ENCODE measurements around the gene CD96. TPM values are rescaled to one million over a fixed set of nuclear protein-coding genes. Genes with fewer than 3 reads are reported as not detected.
"Not testable (repeated sequence)": the region's sequence is repeated elsewhere in the genome, so short reads cannot be mapped to it uniquely, and the experiment has no call there.

The CD96 gene
- total and polyA plus RNA-seq, 2 donors = 2.1 to 7.6 TPM

DNA sequence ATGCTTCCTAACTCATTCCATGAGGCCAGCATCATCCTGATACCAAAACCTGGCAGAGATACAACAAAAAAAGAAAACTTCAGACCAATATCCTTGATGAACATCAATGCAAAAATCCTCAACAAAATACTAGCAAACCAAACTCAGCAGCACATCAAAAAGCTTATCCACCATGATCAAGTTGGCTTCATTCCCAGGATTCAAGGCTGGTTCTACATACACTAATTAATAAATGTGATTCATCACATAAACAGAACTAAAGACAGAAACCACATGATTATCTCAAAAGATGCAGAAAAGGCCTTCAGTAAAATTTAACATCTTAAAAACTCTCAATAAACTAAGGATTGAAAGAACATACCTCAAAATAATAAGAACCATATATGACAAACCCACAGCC is 88.6 kb downstream of the CD96 start:
- not testable (repeated sequence) for H3K27ac ChIP-seq (ENCODE audit: low read depth); H3K36me3 ChIP-seq (ENCODE audit: insufficient read depth); DNase-seq (ENCODE audit: extremely low spot score); H3K4me3 ChIP-seq (ENCODE audit: low read depth, low read length); H3K4me1 ChIP-seq (ENCODE audit: insufficient read depth)

DNA sequence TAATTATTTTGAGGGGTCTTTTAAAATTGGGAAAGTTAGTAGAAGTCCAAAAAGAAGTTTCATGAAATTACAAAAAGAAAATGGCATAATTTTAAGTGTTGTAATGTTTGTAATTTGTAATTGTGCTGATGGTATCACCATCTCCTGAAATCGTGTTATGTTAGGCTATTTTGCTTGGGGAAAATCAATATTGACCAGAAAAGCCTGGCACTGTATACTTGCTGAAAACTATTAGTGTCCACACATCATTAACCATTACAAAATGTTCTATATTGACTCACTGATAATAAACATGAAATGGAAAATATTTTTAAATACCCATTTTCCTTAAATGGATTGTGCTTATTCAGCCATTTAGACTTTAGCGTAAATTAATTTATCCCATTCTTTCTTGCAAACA is 93.4 kb downstream of the CD96 start:
- H3K36me3 ChIP-seq (ENCODE audit: insufficient read depth) = no peaks in the 10 kb centered on the region
- no peak overlapping the region for H3K4me3 ChIP-seq (ENCODE audit: low read depth, low read length)
- no peak for DNase-seq (ENCODE audit: extremely low spot score)
- 82% methylated on average over 2 of the region's 2 CpGs for WGBS
- H3K4me1 ChIP-seq (ENCODE audit: insufficient read depth) = no peaks in the 10 kb centered on the region
- no peak overlapping the region for H3K27ac ChIP-seq (ENCODE audit: low read depth)

GRCh38 chr3:111636366-111636885 is 94.4 kb downstream of the CD96 start:
- Histone ChIP-seq H3K4me3 (ENCODE audit: low read depth, low read length) (no peak overlapping the region), H3K27ac (ENCODE audit: low read depth) (no peak overlapping the region), H3K36me3 (ENCODE audit: insufficient read depth) (no peaks in the 10 kb centered on the region), H3K4me1 (ENCODE audit: insufficient read depth) (no peaks in the 10 kb centered on the region)
- no peak for DNase-seq (ENCODE audit: extremely low spot score)
- WGBS = 74% methylated on average over 4 of the region's 4 CpGs

GRCh38 chr3:111639316-111639715 is 97.3 kb downstream of the CD96 start:
- no peak for DNase-seq (ENCODE audit: extremely low spot score)
- whole genome bisulfite sequencing = 94% methylated on average over 4 of the region's 4 CpGs
- H3K27ac ChIP-seq (ENCODE audit: low read depth) = no peak overlapping the region
- H3K36me3 ChIP-seq (ENCODE audit: insufficient read depth) = peaks cover 1% of the 10 kb centered on the region
- H3K4me1 ChIP-seq (ENCODE audit: insufficient read depth) = no peaks in the 10 kb centered on the region
- H3K4me3 ChIP-seq (ENCODE audit: low read depth, low read length) = no peak overlapping the region

GRCh38 chr3:111648991-111649579 is 107.1 kb downstream of the CD96 start:
- DNase-seq (ENCODE audit: extremely low spot score) = no peak
- 24% methylated on average over 3 of the region's 3 CpGs for WGBS
- Histone ChIP-seq H3K4me1 (ENCODE audit: insufficient read depth) (no peaks in the 10 kb centered on the region), H3K27ac (ENCODE audit: low read depth) (no peak overlapping the region), H3K36me3 (ENCODE audit: insufficient read depth) (no peaks in the 10 kb centered on the region), H3K4me3 (ENCODE audit: low read depth, low read length) (no peak overlapping the region)

- Histone ChIP-seq H3K27ac (ENCODE audit: low read depth) (no peak overlapping the region), H3K4me3 (ENCODE audit: low read depth, low read length) (no peak overlapping the region), H3K4me1 (ENCODE audit: insufficient read depth) (no peaks in the 10 kb centered on the region), H3K36me3 (ENCODE audit: insufficient read depth) (no peaks in the 10 kb centered on the region)
- DNase-seq (ENCODE audit: extremely low spot score) = no peak
- WGBS = 65% methylated on average over 4 of the region's 4 CpGs
These were observed 108.6 kb downstream of the CD96 start for GRCh38 chr3:111650378-111651275.

DNA sequence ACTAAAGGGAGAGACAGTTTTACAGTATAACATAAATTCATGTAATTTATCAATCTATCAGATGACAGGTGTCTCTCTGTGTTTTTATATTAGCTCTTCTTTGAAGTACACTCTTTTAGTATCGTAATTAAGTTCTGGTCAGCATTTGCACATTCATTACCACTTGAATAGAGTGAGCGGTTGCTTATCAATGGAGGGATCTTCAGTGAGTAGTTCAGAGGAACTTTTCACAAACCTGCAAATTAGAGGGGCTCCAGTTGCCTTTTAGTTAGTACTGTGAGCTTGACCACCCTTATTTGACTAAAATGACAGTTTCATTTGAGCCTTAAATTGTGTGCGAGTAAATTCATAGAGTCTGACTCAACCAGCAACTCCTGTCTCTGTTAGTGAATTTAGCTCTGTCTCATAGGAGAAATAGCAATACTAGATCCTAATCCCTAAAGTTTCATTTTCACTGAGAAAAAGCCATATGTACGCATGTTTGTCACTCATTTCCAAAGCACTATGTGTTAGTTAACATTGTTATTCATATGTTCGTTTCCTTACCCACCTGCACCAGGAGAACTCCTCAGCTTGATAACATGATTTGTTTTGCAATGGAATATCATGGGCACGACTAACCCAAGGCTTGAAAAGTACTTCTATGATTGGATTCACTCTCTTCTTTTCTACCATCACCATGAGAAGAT is 110.6 kb downstream of the CD96 start:
- no peaks in the 10 kb centered on the region for H3K36me3 ChIP-seq (ENCODE audit: insufficient read depth)
- H3K4me3 ChIP-seq (ENCODE audit: low read depth, low read length) = no peak overlapping the region
- H3K27ac ChIP-seq (ENCODE audit: low read depth) = no peak overlapping the region
- 87% methylated on average over 6 of the region's 6 CpGs for WGBS
- H3K4me1 ChIP-seq (ENCODE audit: insufficient read depth) = no peaks in the 10 kb centered on the region
- DNase-seq (ENCODE audit: extremely low spot score) = no peak

- Histone ChIP-seq H3K27ac (ENCODE audit: low read depth) (no peak overlapping the region), H3K4me3 (ENCODE audit: low read depth, low read length) (no peak overlapping the region), H3K4me1 (ENCODE audit: insufficient read depth) (no peaks in the 10 kb centered on the region), H3K36me3 (ENCODE audit: insufficient read depth) (no peaks in the 10 kb centered on the region)
- DNase-seq (ENCODE audit: extremely low spot score) = no peak
- 96% methylated on average over 2 of the region's 2 CpGs for WGBS
These were observed 111.8 kb downstream of the CD96 start for GRCh38 chr3:111653766-111654165.

DNA sequence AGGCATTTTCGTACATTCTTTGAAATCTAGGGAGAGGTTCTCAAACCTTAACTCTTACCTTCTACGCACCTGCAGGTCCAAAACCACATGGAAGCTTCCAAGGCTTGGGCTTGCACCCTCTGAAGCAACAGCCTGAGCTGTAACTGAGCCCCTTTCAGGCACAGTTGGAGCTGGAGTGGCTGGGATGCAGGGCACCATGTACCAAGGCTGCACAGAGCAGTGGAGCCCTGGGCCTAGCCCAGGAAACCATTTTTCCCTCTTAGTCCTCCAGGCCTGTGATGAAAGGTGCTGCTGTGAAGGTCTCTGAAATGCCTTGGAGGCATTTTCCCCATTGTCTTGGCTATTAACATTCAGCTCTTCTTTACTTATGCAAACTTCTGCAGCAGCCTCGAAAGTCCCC is 120.0 kb downstream of the CD96 start:
- Histone ChIP-seq H3K4me3 (ENCODE audit: low read depth, low read length) (no peak overlapping the region), H3K4me1 (ENCODE audit: insufficient read depth) (no peaks in the 10 kb centered on the region), H3K36me3 (ENCODE audit: insufficient read depth) (no peaks in the 10 kb centered on the region), H3K27ac (ENCODE audit: low read depth) (no peak overlapping the region)
- DNase-seq (ENCODE audit: extremely low spot score) = no peak
- 96% methylated on average over 3 of the region's 3 CpGs for WGBS

DNA sequence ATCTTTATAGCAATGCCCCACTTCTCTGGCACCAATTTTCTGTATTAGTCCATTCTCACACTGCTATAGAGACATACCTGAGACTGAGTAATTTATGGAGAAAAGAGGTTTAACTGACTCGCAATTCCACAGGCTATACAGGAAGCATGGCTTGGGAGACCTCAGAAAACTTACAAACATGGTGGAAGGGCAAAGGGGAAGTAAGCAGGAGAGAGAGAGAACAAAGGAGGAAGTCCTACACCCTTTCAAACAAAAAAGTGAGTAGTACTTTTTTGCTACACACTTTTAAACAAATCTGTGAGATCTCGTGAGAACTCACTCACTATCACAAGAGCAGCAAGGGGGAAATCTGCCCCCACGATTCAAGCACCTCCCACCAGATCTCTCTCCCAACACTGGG is 120.9 kb downstream of the CD96 start:
- H3K36me3 ChIP-seq (ENCODE audit: insufficient read depth) = no peaks in the 10 kb centered on the region
- H3K4me3 ChIP-seq (ENCODE audit: low read depth, low read length) = no peak overlapping the region
- 81% methylated on average over 3 of the region's 3 CpGs for WGBS
- no peak overlapping the region for H3K27ac ChIP-seq (ENCODE audit: low read depth)
- DNase-seq (ENCODE audit: extremely low spot score) = no peak
- no peaks in the 10 kb centered on the region for H3K4me1 ChIP-seq (ENCODE audit: insufficient read depth)

DNA sequence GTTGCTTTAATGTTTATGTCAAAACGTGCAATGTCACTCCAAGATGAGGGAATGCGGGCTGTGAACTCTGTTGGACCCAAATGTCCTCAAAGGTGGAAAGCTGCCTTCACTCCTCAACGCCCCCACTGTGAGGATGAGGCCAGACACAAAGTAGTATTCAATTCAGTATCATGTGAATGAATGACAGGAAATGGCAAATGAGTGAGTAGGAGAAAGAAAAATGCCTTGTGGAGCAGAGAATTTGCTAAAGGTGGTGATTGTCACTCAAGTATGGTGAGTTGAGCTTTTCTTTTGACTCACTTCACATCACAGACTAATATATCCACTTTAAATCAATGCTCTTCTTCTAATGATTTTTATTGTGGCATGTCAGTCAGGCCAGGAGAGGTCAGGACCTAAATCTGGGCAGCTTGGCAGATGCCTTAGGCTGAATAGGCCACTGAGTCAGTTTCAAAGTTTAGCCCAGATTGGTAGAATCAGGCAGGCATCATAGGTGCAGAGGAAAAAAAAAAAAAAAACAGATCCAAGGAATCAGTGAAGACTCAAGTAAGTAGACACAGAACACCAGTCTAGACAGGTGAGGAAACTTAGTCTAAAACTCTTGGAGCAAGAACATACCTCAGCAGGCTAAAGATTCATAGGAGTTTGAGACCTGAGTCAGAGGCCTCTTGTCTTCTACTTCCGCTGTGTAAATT is 124.2 kb downstream of the CD96 start:
- Histone ChIP-seq H3K36me3 (ENCODE audit: insufficient read depth) (no peaks in the 10 kb centered on the region), H3K4me3 (ENCODE audit: low read depth, low read length) (no peak overlapping the region), H3K4me1 (ENCODE audit: insufficient read depth) (no peaks in the 10 kb centered on the region), H3K27ac (ENCODE audit: low read depth) (no peak overlapping the region)
- no peak for DNase-seq (ENCODE audit: extremely low spot score)
- 62% methylated on average over 4 of the region's 4 CpGs for WGBS

DNA sequence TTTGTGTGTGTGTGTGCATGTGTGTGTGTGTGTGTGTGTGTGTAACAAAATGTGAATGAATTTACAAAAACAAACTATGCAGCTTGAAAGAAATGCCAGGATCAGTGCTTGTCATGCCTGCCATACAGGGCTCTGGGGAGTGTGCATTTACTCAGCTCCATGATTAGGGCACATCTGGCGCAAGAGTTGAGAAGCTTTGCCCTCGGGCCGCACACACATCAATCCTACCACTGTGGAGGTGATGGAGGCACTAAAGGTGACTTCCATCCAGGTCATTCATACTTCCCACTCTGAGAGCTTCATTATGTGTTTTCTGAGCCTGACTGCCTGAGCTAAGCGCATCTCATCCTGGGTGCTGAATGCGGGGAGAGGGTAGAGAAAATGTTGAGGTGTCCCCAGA is 125.2 kb downstream of the CD96 start:
- Histone ChIP-seq H3K4me1 (ENCODE audit: insufficient read depth) (no peaks in the 10 kb centered on the region), H3K4me3 (ENCODE audit: low read depth, low read length) (no peak overlapping the region), H3K36me3 (ENCODE audit: insufficient read depth) (no peaks in the 10 kb centered on the region), H3K27ac (ENCODE audit: low read depth) (no peak overlapping the region)
- no peak for DNase-seq (ENCODE audit: extremely low spot score)
- WGBS = 96% methylated on average over 5 of the region's 5 CpGs

- no peak overlapping the region for H3K4me3 ChIP-seq (ENCODE audit: low read depth, low read length)
- no peaks in the 10 kb centered on the region for H3K4me1 ChIP-seq (ENCODE audit: insufficient read depth)
- H3K36me3 ChIP-seq (ENCODE audit: insufficient read depth) = no peaks in the 10 kb centered on the region
- 58% methylated on average over 5 of the region's 5 CpGs for WGBS
- DNase-seq (ENCODE audit: extremely low spot score) = no peak
- no peak overlapping the region for H3K27ac ChIP-seq (ENCODE audit: low read depth)
These were observed 125.7 kb downstream of the CD96 start for GRCh38 chr3:111667621-111668239.
